ENCODE data around the gene EXTL1.

- TF ChIP-seq POLR2AphosphoS5 (IDR thresholded peaks at IDR 0.05; ENCODE audit: insufficient read depth in 1 of 2, low read depth in 1 of 2) (no peak), CTCF (IDR thresholded peaks at IDR 0.05) (no peak)
Measured at GRCh38 chr1:26083208-26083607, 61.6 kb downstream of the EXTL1 start.

Data from vagina (tissue), 2 donors.